ENCODE results near the gene PLK5.

- no peak for TF ChIP-seq FOXK1 (CRISPR knock-in tag; IDR thresholded peaks at IDR 0.05)
- no peak for TF ChIP-seq ZNF281 (CRISPR knock-in tag; IDR thresholded peaks at IDR 0.05)
- no peak for TF ChIP-seq ATF3 (CRISPR knock-in tag; conservative IDR thresholded peaks at IDR 0.05)
- no peak for TF ChIP-seq MXD4 (CRISPR knock-in tag; IDR thresholded peaks at IDR 0.05; ENCODE audit: borderline replicate concordance)
- no peak for TF ChIP-seq CTCF (IDR thresholded peaks at IDR 0.05)
- no peak for TF ChIP-seq MAX (CRISPR knock-in tag; IDR thresholded peaks at IDR 0.05)
- TF ChIP-seq ESRRA (CRISPR knock-in tag; IDR thresholded peaks at IDR 0.05; ENCODE audit: borderline replicate concordance): no peak
- TF ChIP-seq STAT6 (CRISPR knock-in tag; conservative IDR thresholded peaks at IDR 0.05; ENCODE audit: low read depth): no peak
Observed at GRCh38 chr19:1570836-1571235, 47.0 kb downstream of the PLK5 start.
